CD4-positive, alpha-beta T cell (primary cell): ENCODE results near the gene ZSWIM5. TPM values are rescaled to one million over a fixed set of nuclear protein-coding genes. Genes with fewer than 3 reads are reported as not detected.
A peak's percentile ranks its signal among the peaks of the same experiment; 100 is the strongest.
"Not testable (repeated sequence)": the region's sequence is repeated elsewhere in the genome, so short reads cannot be mapped to it uniquely, and the experiment has no call there.

Experiments used
- ATAC-seq: fragments of 200-7000 bp; cut with Tn5 transposase; one replicate; pipeline ENCODE4 v1.10.0; 2022; ENCODE audit warnings: mild to moderate bottlenecking; ENCODE audit not compliant: poor library complexity
- CTCF ChIA-PET: fragments of 350-600 bp; sonication (Branson Sonifier 250); formaldehyde crosslinking; loops from one replicate; lab custom pipeline; 2021; ENCODE audit warnings: antibody characterized with exemption, inconsistent platforms; lab: Charles Lee
- POLR2A ChIA-PET: fragments of 350-600 bp; sonication (Branson Sonifier 250); formaldehyde crosslinking; loops from one replicate; lab custom pipeline; 2021; ENCODE audit warnings: antibody characterized with exemption, inconsistent platforms; lab: Charles Lee
- DNase-seq, 14 experiments: peaks; one replicate each; pipeline ENCODE4 v3.0.0-alpha.2; 2013 to 2020; ENCODE audit warnings: mixed read lengths in 2 of 14
- H3K27ac ChIP-seq, 2 donors: one replicate each; pipeline versions ENCODE4 v1.5.1 to v1.7.0; 2013; ENCODE audit warnings: low read length in 2 of 2, low read depth in 1 of 2, mild to moderate bottlenecking in 1 of 2
- H3K27me3 ChIP-seq, 2 experiments: 1 replicate in 1 of 2; 2 replicates in 1 of 2; pipeline versions ENCODE4 v1.6.1 to v1.7.0; 2013; ENCODE audit warnings: low read length in 2 of 2, control low read depth in 1 of 2, mild to moderate bottlenecking in 1 of 2, moderate library complexity in 1 of 2; ENCODE audit not compliant: insufficient read depth in 2 of 2, control insufficient read depth in 1 of 2
- H3K36me3 ChIP-seq: one replicate; pipeline ENCODE4 v1.6.1; 2013; ENCODE audit warnings: low read length, control low read depth; ENCODE audit not compliant: insufficient read depth
- H3K4me1 ChIP-seq: one replicate; pipeline ENCODE4 v1.6.1; 2013; ENCODE audit warnings: low read length, control low read depth; ENCODE audit not compliant: insufficient read depth
- H3K4me3 ChIP-seq: one replicate; pipeline ENCODE4 v1.5.1; 2013; ENCODE audit warnings: mild to moderate bottlenecking, low read length, moderate library complexity
- H3K9me3 ChIP-seq, 2 experiments: 1 replicate in 1 of 2; 2 replicates in 1 of 2; pipeline versions ENCODE4 v1.6.1 to v1.7.0; 2013; ENCODE audit warnings: low read length in 2 of 2, mild to moderate bottlenecking in 2 of 2, control low read depth in 1 of 2, moderate library complexity in 1 of 2; ENCODE audit not compliant: control insufficient read depth in 1 of 2, insufficient read depth in 1 of 2
- H3K27ac Mint-ChIP-seq: one replicate; pipeline ENCODE4 v1.8.0; 2020; ENCODE audit warnings: mixed read lengths
- H3K27me3 Mint-ChIP-seq: one replicate; pipeline ENCODE4 v1.8.0; 2021; ENCODE audit warnings: mixed read lengths
- H3K36me3 Mint-ChIP-seq: one replicate; pipeline ENCODE4 v1.8.0; 2021; ENCODE audit warnings: low read depth, mixed read lengths
- H3K4me1 Mint-ChIP-seq: one replicate; pipeline ENCODE4 v1.8.0; 2021; ENCODE audit warnings: low read depth, mixed read lengths
- H3K4me3 Mint-ChIP-seq: one replicate; pipeline ENCODE4 v1.8.0; 2020; ENCODE audit warnings: mild to moderate bottlenecking, mixed read lengths
- H3K9me3 Mint-ChIP-seq: one replicate; pipeline ENCODE4 v1.8.0; 2020; ENCODE audit warnings: mixed read lengths
- CTCF ChIP-seq: fragments of 200-600 bp; IDR thresholded peaks from one replicate; pipeline ENCODE4 v1.8.0; 2022; ENCODE audit warnings: antibody characterized with exemption, mild to moderate bottlenecking
- intact Hi-C, 2 experiments: fragments of 100-400 bp; cut with DNase I in 1 of 2; cut with micrococcal nuclease in 1 of 2; formaldehyde crosslinking; loops; one replicate each; pipeline versions ENCODE4 v1.15.1 to v1.9.0; 2023 to 2025; cut with DNase I, micrococcal nuclease
- total RNA-seq, 174 experiments: library from RNA in 2 of 174; stranded (reverse) in 2 of 174; gene quantifications; one replicate each; pipeline ENCODE4 v1.2.3 and lab custom pipeline; 2021 to 2026

The ZSWIM5 gene
- total RNA-seq, 2 experiments from 2014 or later = 0.91 to 1.1 TPM

DNA sequence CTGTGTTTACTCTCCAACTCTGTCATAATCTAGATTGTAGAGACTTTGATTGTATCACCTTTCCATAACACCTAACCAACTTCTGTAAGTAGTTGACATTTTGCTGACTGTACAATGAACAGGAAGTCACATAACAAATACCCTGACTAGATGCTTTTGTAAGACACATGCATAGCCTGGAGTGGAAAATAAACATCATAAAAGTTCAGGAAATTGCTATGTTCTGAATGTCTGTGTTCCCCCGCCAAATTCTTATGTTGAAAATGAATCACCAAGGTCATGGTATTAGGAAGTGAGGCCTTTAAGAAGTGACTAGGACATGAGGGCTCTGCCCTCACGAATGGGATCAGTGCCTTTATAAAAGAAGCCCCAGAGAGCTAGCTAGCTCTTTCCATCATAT lies 40.4 kb upstream of the ZSWIM5 start:
- H3K36me3 Mint-ChIP-seq = no peaks in the 10 kb centered on the region
- no peaks in the 10 kb centered on the region for H3K36me3 ChIP-seq
- no peaks in the 10 kb centered on the region for H3K9me3 ChIP-seq
- ATAC-seq (no peak), DNase-seq (peak in 1 of 14 experiments; percentile 41)
- H3K4me1 ChIP-seq = peaks cover 3% of the 10 kb centered on the region
- intact Hi-C loops = no loop called here
- peaks cover 0 to 3% of the 10 kb centered on the region in 2 experiments for H3K27me3 ChIP-seq
- ChIA-PET POLR2A (no interaction called here), CTCF (no interaction called here)
- no peak overlapping the region for H3K4me3 ChIP-seq
- H3K4me1 Mint-ChIP-seq = peaks cover 9% of the 10 kb centered on the region
- H3K27ac Mint-ChIP-seq = peak overlapping the region; percentile 25
- H3K9me3 Mint-ChIP-seq = peaks cover 3% of the 10 kb centered on the region
- peak overlapping the region in 1 of 2 donors; percentile 34 for H3K27ac ChIP-seq
- no peak overlapping the region for H3K4me3 Mint-ChIP-seq
- peaks cover 4% of the 10 kb centered on the region for H3K27me3 Mint-ChIP-seq
- TF ChIP-seq CTCF = no peak

GRCh38 chr1:45246359-45246758 lies 40.0 kb upstream of the ZSWIM5 start:
- CTCF ChIA-PET, ATAC-seq, H3K27me3 Mint-ChIP-seq, H3K9me3 Mint-ChIP-seq, H3K27me3 ChIP-seq, H3K36me3 ChIP-seq, intact Hi-C loops, H3K4me1 ChIP-seq, H3K36me3 Mint-ChIP-seq, POLR2A ChIA-PET, H3K9me3 ChIP-seq, H3K4me3 Mint-ChIP-seq, H3K4me1 Mint-ChIP-seq, H3K27ac ChIP-seq, H3K4me3 ChIP-seq: not testable (repeated sequence)
- DNase-seq = peak in 1 of 14 experiments; percentile 0
- H3K27ac Mint-ChIP-seq = peak overlapping the region; percentile 25

DNA sequence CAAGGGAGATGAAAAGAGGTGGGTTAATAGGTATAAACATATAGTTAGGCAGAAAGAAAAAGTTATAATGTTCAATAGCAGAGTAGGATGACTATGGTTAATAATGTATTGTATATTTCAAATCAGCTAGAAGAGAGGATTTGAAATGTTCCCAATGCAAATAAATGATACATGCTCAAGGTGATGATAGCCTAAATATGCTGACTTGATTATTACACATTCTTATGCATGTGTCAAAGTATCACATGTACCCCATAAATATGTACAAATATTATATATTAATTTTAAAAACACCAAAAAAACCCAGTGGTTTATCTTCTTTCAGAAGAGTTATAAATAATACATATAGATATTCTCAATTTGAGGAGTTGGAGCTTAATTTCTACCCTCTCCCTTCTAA lies 38.3 kb upstream of the ZSWIM5 start:
- no peak overlapping the region for H3K4me3 Mint-ChIP-seq
- Histone ChIP-seq H3K4me3 (no peak overlapping the region), H3K9me3 (peaks cover 0 to 6% of the 10 kb centered on the region in 2 experiments), H3K4me1 (peaks cover 3% of the 10 kb centered on the region), H3K36me3 (no peaks in the 10 kb centered on the region), H3K27me3 (no peaks in the 10 kb centered on the region), H3K27ac (no peak overlapping the region)
- no peaks in the 10 kb centered on the region for H3K36me3 Mint-ChIP-seq
- H3K4me1 Mint-ChIP-seq = peaks cover 9% of the 10 kb centered on the region
- ChIA-PET POLR2A (no interaction called here), CTCF (no interaction called here)
- H3K27ac Mint-ChIP-seq = no peak overlapping the region
- no peaks in the 10 kb centered on the region for H3K27me3 Mint-ChIP-seq
- no peak for DNase-seq
- intact Hi-C loops = no loop called here
- peaks cover 3% of the 10 kb centered on the region for H3K9me3 Mint-ChIP-seq
- ATAC-seq = no peak
- no peak for TF ChIP-seq CTCF
